HepG2 (cell line): ENCODE results near the gene TUBA8. TPM values are rescaled to one million over a fixed set of nuclear protein-coding genes. Genes with fewer than 3 reads are reported as not detected.
"Not testable (repeated sequence)": the region's sequence is repeated elsewhere in the genome, so short reads cannot be mapped to it uniquely, and the experiment has no call there.

Experiments used
- ATAC-seq: fragments of 200-7000 bp; cut with Tn5 transposase; 3 replicates; pipeline ENCODE4 v1.9.1; 2020; ENCODE audit warnings: mild to moderate bottlenecking, moderate library complexity
- BruUV-seq: library from RNA; stranded (reverse); fragments of 400-500 nt; replicated peaks from 2 replicates; lab custom pipeline; 2021; lab: Mats Ljungman, UMichigan
- CTCF ChIA-PET: fragments of 300-600 bp; formaldehyde crosslinking; extraction: SDS; loops from one replicate; lab custom pipeline; 2021; ENCODE audit warnings: low total read pairs, inconsistent platforms, low intra/inter-chr PET ratio; lab: Yijun Ruan, JAX
- POLR2A ChIA-PET: fragments of 350-600 bp; sonication (Branson Sonifier 250); formaldehyde crosslinking; loops from one replicate; lab custom pipeline; 2020; ENCODE audit warnings: antibody characterized with exemption, inconsistent platforms; lab: Yijun Ruan, JAX
- DNase-seq: peaks from one replicate; pipeline ENCODE4 v3.0.0-alpha.2; 2015; ENCODE audit warnings: low spot score
- FAIRE-seq: peaks from 3 replicates; lab custom pipeline; 2011; peaks lifted over from hg19 to GRCh38; lab: Jason Lieb, UNC
- H2AFZ ChIP-seq: one replicate; pipeline ENCODE4 v1.6.1; 2011; ENCODE audit warnings: low read length, inconsistent platforms
- H3K27ac ChIP-seq: fragments of 300-600 bp; 3 replicates; pipeline ENCODE4 v1.8.0; 2011; ENCODE audit warnings: mixed run types, mild to moderate bottlenecking, mixed read lengths, low read length, inconsistent platforms; ENCODE audit not compliant: insufficient read depth; ENCODE audit errors: extremely low read length
- H3K27me3 ChIP-seq, 2 experiments: fragments of 200-600 bp in 1 of 2; 2 replicates in 1 of 2; 3 replicates in 1 of 2; pipeline versions ENCODE4 v1.6.0 to v1.8.0; 2011; ENCODE audit warnings: low read length in 2 of 2, mild to moderate bottlenecking in 2 of 2, moderate library complexity in 2 of 2, inconsistent platforms in 1 of 2; ENCODE audit not compliant: insufficient read depth in 2 of 2, control insufficient read depth in 1 of 2
- H3K36me3 ChIP-seq, 2 experiments: fragments of 200-600 bp in 1 of 2; replicated peaks in 1 of 2; 2 replicates in 1 of 2; 3 replicates in 1 of 2; pipeline versions ENCODE4 v1.5.1 to v1.8.0; 2011; ENCODE audit warnings: low read length in 2 of 2, inconsistent platforms in 1 of 2; ENCODE audit not compliant: insufficient read depth in 2 of 2, control insufficient read depth in 1 of 2
- H3K4me1 ChIP-seq: 2 replicates; pipeline ENCODE4 v1.5.1; 2012; ENCODE audit warnings: low read length, inconsistent platforms; ENCODE audit not compliant: insufficient read depth
- H3K4me2 ChIP-seq: 2 replicates; pipeline ENCODE4 v1.6.0; 2011; ENCODE audit warnings: low read depth, low read length, inconsistent platforms
- H3K4me3 ChIP-seq, 3 experiments: fragments of 200-600 bp in 1 of 3; sonication (generic), shearing (Covaris generic) in 1 of 3; replicated peaks in 1 of 3; 2 replicates each; pipeline ENCODE4 v1.5.1; 2011 to 2016; ENCODE audit warnings: low read length in 3 of 3, inconsistent platforms in 2 of 3, low read depth in 2 of 3, mild to moderate bottlenecking in 2 of 3, control low read depth in 1 of 3, mixed read lengths in 1 of 3; ENCODE audit not compliant: insufficient read depth in 1 of 3
- H3K79me2 ChIP-seq: one replicate; pipeline ENCODE4 v1.6.1; 2011; ENCODE audit warnings: low read length, inconsistent platforms; ENCODE audit not compliant: insufficient read depth
- H3K9ac ChIP-seq: 2 replicates; pipeline ENCODE4 v1.6.0; 2011; ENCODE audit warnings: mild to moderate bottlenecking, low read depth, low read length, inconsistent platforms; ENCODE audit not compliant: insufficient read depth
- H3K9me3 ChIP-seq: 2 replicates; pipeline ENCODE4 v1.5.1; 2012; ENCODE audit warnings: mild to moderate bottlenecking, low read length
- H4K20me1 ChIP-seq: 2 replicates; pipeline ENCODE4 v1.6.0; 2011; ENCODE audit warnings: inconsistent platforms, mild to moderate bottlenecking, low read length, moderate library complexity; ENCODE audit not compliant: insufficient read depth
- PHF20 ChIP-seq: sonication (generic); formaldehyde crosslinking; IDR thresholded peaks from 2 replicates; pipeline ENCODE4 v1.5.0; 2020; ENCODE audit warnings: mild to moderate bottlenecking, missing genetic modification reagents
- PPARG ChIP-seq: conservative IDR thresholded peaks from 2 replicates; pipeline ENCODE4 v1.6.1; 2016; ENCODE audit warnings: missing biosample characterization, missing genetic modification reagents
- WGBS: methylation state at CpG from one replicate; pipeline ENCODE4 v1.1.6; 2017; ENCODE audit warnings: low lambda C conversion rate; 5-methylcytosine and 5-hydroxymethylcytosine counted together
- in situ Hi-C: cut with HindIII; loops from 2 replicates; pipeline ENCODE4 v1.10.0; 2017; ENCODE audit warnings: low pct_unique_long_range_greater_than_20kb; ENCODE audit not compliant: extremely low pct_ligation_motif_present
- intact Hi-C: fragments of 100-400 bp; cut with micrococcal nuclease; formaldehyde crosslinking; loops from one replicate; pipeline ENCODE4 v1.10.0; 2022; ENCODE audit not compliant: unreplicated experiment
- polyA plus RNA-seq, 8 experiments: library from polyadenylated mRNA; depleted of rRNA in 3 of 8; stranded (reverse) in 7 of 8; unstranded in 1 of 8; fragments of >200 nt; fragmentation: Illumina TruSeq in 4 of 8; extraction: Trizol in 4 of 8; gene quantifications; 2 replicates each; pipeline versions ENCODE4 v1.2.1 to v1.2.3, GENCODE V29; 2011 to 2016; ENCODE audit warnings: low read depth in 4 of 8, missing spikeins in 1 of 8, mixed read lengths in 1 of 8; ENCODE audit not compliant: insufficient read depth in 1 of 8
- total RNA-seq, 5 experiments: library from RNA; depleted of rRNA; stranded (reverse); fragments of >200 nt; fragmentation: Illumina TruSeq; extraction: Trizol; gene quantifications; 2 replicates each; pipeline ENCODE4 v1.2.3, GENCODE V29; 2016; ENCODE audit warnings: low read depth in 1 of 5

Gene TUBA8
- total and polyA plus RNA-seq, 2 of the 13 experiments (the other 11 are each of a cell fraction or from before 2014, with no cell fraction given): 0.35 to 0.69 TPM

DNA sequence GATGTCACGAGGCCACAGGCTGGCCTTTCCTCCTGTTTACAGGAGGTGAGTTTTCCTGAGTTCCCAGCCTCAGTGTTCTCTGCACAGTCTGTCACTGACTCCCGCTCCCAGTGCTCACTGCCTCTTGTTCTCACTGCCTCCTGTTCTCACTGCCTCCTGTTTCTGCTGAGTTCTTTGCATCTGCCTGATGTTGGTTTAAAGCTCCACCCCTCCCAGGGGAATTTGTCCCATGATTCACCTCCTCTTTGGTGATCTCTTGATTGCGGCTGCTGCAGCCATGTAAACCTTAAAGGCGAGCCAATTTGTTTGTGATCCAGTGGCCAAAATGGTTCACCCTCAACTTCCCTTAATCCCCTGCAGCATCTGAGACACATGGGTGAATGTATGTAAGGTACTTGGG, 6.0 kb upstream of the TUBA8 start:
- DNase-seq: no peak
- no peaks in the 10 kb centered on the region for H3K79me2 ChIP-seq
- ATAC-seq: no peak
- in situ Hi-C loops (no loop called here), intact Hi-C loops (no loop called here)
- TF ChIP-seq PPARG (no peak), PHF20 (CRISPR knock-in tag) (no peak)
- H3K27me3 ChIP-seq: peaks cover 0 to 1% of the 10 kb centered on the region in 2 experiments; a peak in 1 of 5 replicates
- ChIA-PET POLR2A (no interaction called here), CTCF (no interaction called here)
- H3K4me3 ChIP-seq: no peak overlapping the region
- no peak overlapping the region for H3K4me2 ChIP-seq
- H2AFZ ChIP-seq: no peak overlapping the region
- H3K9ac ChIP-seq: no peak overlapping the region
- peaks cover 3% of the 10 kb centered on the region for H3K4me1 ChIP-seq
- no TSS peak for BruUV-seq
- H4K20me1 ChIP-seq: no peaks in the 10 kb centered on the region
- no peaks in the 10 kb centered on the region for H3K36me3 ChIP-seq
- no peaks in the 10 kb centered on the region for H3K9me3 ChIP-seq
- whole genome bisulfite sequencing: 94% methylated on average over 4 of the region's 4 CpGs
- FAIRE-seq: no peak
- H3K27ac ChIP-seq: no peak overlapping the region

DNA sequence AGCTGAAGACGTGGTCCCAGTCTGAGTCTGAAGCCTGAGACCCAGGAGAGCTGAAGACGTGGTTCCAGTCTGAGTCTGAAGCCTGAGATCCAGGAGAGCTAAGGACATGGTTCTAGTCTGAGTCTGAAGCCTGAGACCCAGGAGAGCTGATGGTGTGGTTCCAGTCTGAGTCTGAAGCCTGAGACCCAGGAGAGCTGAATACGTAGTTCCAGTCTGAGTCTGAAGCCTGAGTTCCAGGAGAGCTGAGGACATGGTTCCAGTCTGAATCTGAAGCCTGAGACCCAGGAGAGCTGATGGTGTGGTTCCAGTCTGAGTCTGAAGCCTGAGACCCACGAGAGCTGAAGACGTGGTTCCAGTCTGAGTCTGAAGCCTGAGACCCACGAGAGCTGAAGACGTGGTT, 4.6 kb upstream of the TUBA8 start:
- H3K4me2 ChIP-seq, H3K27ac ChIP-seq, H3K9me3 ChIP-seq, DNase-seq, in situ Hi-C loops, H4K20me1 ChIP-seq, H3K79me2 ChIP-seq, H3K36me3 ChIP-seq, CTCF ChIA-PET, POLR2A ChIA-PET, H3K9ac ChIP-seq, H3K4me3 ChIP-seq, ATAC-seq, intact Hi-C loops, FAIRE-seq, H2AFZ ChIP-seq, BruUV-seq: not testable (repeated sequence)
- Histone ChIP-seq H3K4me1 (peaks cover 14% of the 10 kb centered on the region), H3K27me3 (peaks cover 2 to 11% of the 10 kb centered on the region in 2 experiments; a peak in 2 of 5 replicates)
- 90% methylated on average over 7 of the region's 7 CpGs for WGBS

DNA sequence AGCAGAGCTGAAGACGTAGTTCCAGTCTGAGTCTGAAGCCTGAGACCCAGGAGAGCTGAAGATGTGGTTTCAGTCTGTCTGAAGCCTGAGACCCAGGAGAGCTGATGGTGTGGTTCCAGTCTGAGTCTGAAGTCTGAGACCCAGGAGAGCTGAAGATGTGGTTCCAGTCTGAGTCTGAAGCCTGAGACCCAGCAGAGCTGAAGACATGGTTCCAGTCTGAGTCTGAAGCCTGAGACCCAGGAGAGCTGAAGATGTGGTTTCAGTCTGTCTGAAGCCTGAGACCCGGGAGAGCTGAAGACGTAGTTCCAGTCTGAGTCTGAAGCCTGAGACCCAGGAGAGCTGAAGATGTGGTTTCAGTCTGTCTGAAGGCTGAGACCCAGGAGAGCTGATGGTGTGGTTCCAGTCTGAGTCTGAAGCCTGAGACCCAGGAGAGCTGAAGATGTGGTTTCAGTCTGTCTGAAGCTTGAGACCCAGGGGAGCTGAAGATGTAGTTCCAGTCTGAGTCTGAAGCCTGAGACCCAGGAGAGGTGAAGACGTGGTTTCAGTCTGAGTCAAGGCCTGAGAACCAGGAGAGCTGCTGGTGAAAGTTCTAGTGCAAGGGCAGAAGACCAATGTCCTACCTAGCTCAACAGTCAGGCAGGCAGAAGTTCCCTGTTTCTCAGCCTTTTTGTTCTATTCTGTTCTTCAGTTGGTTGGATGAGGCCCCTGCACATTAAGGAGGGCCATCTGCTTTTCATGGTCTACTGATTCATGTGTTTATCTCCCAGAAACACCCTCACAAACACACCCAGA, 3.9 kb upstream of the TUBA8 start:
- in situ Hi-C loops: not testable (repeated sequence)

More for the DNA sequence above, 3.9 kb upstream of the TUBA8 start:
- H3K9ac ChIP-seq, H3K79me2 ChIP-seq, POLR2A ChIA-PET, H3K36me3 ChIP-seq, H3K9me3 ChIP-seq, FAIRE-seq, H3K27ac ChIP-seq, H4K20me1 ChIP-seq, H2AFZ ChIP-seq, CTCF ChIA-PET, DNase-seq, H3K4me2 ChIP-seq, H3K4me3 ChIP-seq, ATAC-seq, BruUV-seq, intact Hi-C loops: not testable (repeated sequence)
- WGBS: 71% methylated on average over 3 of the region's 4 CpGs
- peaks cover 8 to 19% of the 10 kb centered on the region in 2 experiments for H3K27me3 ChIP-seq
- H3K4me1 ChIP-seq: peaks cover 22% of the 10 kb centered on the region
